ENCODE data around the gene DLX3. TPM values are rescaled to one million over a fixed set of nuclear protein-coding genes. Genes with fewer than 3 reads are reported as not detected.

Gene DLX3
- total and polyA plus RNA-seq, 2 of the 8 experiments (the other 6 are each of a cell fraction or from before 2014, with no cell fraction given) = 0.15 to 0.20 TPM

DNA sequence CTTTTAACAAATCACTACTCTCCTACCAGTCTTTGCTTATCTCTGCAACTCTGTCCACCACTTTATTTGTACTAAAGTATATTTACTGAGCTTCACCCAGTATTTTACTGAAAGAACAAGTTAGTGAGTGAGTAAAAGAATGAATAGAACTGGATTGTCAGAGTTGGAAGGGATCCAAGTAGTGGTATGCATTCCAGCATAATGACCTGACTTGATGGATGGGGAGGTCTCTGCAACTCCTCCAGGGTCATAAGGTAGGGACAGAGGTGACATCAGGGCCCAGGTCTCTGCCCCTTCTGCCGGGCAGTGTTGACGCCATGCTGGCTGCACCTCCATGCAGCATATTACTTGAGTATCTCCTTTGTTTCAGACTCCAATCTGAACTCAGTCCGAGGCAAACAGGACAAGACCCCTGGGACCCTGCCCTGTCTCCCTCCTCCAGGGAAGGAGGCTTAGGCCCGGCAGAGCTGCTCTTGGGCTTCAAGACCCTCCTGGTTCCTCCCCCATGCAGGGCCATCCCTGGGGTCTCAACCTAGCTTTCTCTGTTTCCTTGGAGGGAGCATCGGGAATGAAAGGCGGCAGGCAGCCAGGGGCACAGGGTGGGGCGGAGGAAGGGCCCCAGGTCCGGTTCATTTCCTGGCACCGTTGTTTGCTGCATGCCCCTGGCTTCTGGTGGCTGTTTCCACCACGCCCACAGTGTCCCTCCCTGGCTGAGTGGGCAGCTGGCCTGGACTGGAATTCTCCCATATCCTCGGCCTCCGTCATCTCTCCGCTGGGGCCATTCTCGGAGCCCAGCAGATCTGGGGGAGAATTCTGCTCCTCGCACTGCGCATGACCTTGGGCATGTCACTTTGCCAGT lies 48.5 kb upstream of the DLX3 start (continued):
- TF ChIP-seq, protein P1, sequence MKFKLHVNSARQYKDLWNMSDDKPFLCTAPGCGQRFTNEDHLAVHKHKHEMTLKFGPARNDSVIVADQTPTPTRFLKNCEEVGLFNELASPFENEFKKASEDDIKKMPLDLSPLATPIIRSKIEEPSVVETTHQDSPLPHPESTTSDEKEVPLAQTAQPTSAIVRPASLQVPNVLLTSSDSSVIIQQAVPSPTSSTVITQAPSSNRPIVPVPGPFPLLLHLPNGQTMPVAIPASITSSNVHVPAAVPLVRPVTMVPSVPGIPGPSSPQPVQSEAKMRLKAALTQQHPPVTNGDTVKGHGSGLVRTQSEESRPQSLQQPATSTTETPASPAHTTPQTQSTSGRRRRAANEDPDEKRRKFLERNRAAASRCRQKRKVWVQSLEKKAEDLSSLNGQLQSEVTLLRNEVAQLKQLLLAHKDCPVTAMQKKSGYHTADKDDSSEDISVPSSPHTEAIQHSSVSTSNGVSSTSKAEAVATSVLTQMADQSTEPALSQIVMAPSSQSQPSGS (IDR thresholded peaks at IDR 0.05; ENCODE audit: low read length) = no peak
- TF ChIP-seq RFX5 (IDR thresholded peaks at IDR 0.05; ENCODE audit: borderline replicate concordance, low read depth, low read length) = no peak
- no peak for TF ChIP-seq CBX8 (IDR thresholded peaks at IDR 0.05; ENCODE audit: borderline replicate concordance, low read depth, low read length)
